ENCODE data around the gene DARS2.
"Not testable (repeated sequence)": the region's sequence is repeated elsewhere in the genome, so short reads cannot be mapped to it uniquely, and the experiment has no call there.

DARS2 gene

GRCh38 chr1:173862769-173863223, 38.3 kb downstream of the DARS2 start:
- DNase-seq, result no peak

GRCh38 chr1:173863224-173864161, 39.0 kb downstream of the DARS2 start:
- DNase-seq, result no peak

- no peak for DNase-seq
These were observed 39.9 kb downstream of the DARS2 start for GRCh38 chr1:173864179-173864867.

- no peak for DNase-seq
These were observed 41.1 kb downstream of the DARS2 start for GRCh38 chr1:173865468-173866164.

- DNase-seq, result no peak
These were observed 42.1 kb downstream of the DARS2 start for GRCh38 chr1:173866413-173867115.

GRCh38 chr1:173867141-173867752, 42.8 kb downstream of the DARS2 start:
- DNase-seq, result peak; percentile 13

- peak; percentile 74 for DNase-seq
These were observed 43.3 kb downstream of the DARS2 start, which contains the start of gene GAS5 for GRCh38 chr1:173867753-173868265. TSS of gene GAS5 (minus strand) at chr1:173867989.

- peak; percentile 73 for DNase-seq
These were observed 44.0 kb downstream of the DARS2 start, which contains the start of gene ZBTB37 for GRCh38 chr1:173868266-173869020. TSS of gene ZBTB37 (plus strand) at chr1:173868380. CDS start at chr1:173870226, 1,846 bp downstream.

GRCh38 chr1:173869021-173869359, 44.5 kb downstream of the DARS2 start:
- DNase-seq, result no peak

GRCh38 chr1:173870252-173871075, 46.0 kb downstream of the DARS2 start:
- DNase-seq, result no peak

GRCh38 chr1:173871091-173871490, 46.6 kb downstream of the DARS2 start:
- DNase-seq, result no peak

- DNase-seq, result no peak
These were observed 47.0 kb downstream of the DARS2 start for GRCh38 chr1:173871500-173871899.

GRCh38 chr1:173876732-173877131, 52.3 kb downstream of the DARS2 start:
- DNase-seq, result no peak

- DNase-seq, result no peak
These were observed 53.8 kb downstream of the DARS2 start for GRCh38 chr1:173878251-173878650.

GRCh38 chr1:173881117-173881516, 56.6 kb downstream of the DARS2 start:
- not testable (repeated sequence) for DNase-seq

- no peak for DNase-seq
These were observed 60.2 kb downstream of the DARS2 start for GRCh38 chr1:173884701-173885100.

GRCh38 chr1:173886746-173887611, 62.5 kb downstream of the DARS2 start:
- no peak for DNase-seq

GRCh38 chr1:173887627-173888026, 63.2 kb downstream of the DARS2 start:
- DNase-seq, result no peak

GRCh38 chr1:173888749-173889148, 64.3 kb downstream of the DARS2 start:
- DNase-seq, result no peak

Measured in activated gamma-delta T cell (primary cell).